Measurements from ENCODE around the gene TUBB4A.
"Not testable (repeated sequence)": the region's sequence is repeated elsewhere in the genome, so short reads cannot be mapped to it uniquely, and the experiment has no call there.

Gene TUBB4A

DNA sequence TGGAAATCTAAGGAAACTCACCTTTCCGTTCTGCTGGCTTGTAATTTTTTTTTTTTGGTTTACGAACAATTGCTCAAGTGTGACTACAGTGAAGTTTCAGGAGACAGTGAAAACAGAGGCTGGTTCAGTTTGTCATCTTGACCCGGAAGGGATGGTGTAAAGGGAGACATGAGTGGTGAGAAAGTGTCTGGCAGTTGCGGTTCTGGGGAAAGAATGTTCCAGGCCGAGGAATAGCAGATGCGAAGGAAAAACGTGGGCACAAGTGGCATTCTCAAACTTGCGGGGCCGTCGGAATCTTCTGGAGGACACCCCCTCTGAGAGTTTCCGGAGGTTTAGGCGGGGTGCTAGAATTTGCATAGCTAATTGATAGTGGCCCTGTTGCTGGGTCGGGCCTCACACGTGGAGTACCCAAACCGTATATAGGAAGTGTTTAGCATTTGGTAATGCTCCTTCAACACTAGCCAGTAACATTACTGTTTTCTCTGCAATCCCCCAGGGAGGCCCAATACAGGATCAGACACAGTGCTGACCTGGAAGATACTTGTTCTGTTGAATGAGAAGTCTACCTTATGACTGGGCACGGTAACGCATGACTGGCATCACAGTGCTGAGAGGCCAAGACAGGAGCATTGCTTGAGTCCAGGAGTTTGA is 25.9 kb upstream of the TUBB4A start:
- DNase-seq (ENCODE audit: low read depth in 1 of 2, low spot score in 1 of 2): no peak

DNA sequence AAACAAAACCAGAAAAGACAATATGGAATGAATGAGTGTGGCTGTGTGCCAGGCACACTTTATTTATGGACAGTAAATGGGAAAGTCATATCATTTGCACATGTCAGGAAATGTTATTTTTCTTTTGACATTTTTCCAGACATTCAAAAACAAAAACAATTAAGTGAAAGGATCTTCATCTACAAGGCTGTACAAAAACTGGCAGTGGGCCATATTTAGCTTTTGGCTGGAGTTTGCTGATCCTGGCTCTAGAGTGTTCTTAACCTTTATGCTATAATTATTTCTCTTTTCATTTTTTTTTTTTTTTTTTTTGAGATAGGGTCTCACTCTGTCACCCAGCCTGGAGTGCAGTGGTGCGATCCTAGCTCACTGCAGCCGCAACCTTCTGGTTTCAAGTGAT is 22.2 kb upstream of the TUBB4A start:
- DNase-seq (ENCODE audit: low read depth in 1 of 2, low spot score in 1 of 2): no peak

DNA sequence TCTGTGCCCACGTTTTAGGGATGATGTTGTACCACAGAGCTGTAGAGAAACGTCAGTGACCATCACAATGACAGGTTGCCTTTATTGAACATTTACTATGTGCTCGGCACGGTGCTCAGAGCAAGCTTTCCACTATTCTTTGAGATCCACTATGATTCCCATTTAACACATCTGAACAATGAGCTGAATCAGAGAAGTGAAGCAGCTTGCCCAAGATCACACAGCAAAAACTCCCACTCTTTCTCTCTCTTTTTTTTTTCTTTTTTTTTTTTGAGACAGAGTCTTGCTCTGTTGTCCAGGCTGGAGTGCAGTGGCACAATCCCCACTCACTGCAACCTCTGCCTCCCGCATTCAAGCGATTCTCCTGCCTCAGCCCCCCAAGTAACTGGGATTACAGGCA is 20.6 kb upstream of the TUBB4A start:
- DNase-seq (ENCODE audit: low read depth in 1 of 2, low spot score in 1 of 2): no peak

DNA sequence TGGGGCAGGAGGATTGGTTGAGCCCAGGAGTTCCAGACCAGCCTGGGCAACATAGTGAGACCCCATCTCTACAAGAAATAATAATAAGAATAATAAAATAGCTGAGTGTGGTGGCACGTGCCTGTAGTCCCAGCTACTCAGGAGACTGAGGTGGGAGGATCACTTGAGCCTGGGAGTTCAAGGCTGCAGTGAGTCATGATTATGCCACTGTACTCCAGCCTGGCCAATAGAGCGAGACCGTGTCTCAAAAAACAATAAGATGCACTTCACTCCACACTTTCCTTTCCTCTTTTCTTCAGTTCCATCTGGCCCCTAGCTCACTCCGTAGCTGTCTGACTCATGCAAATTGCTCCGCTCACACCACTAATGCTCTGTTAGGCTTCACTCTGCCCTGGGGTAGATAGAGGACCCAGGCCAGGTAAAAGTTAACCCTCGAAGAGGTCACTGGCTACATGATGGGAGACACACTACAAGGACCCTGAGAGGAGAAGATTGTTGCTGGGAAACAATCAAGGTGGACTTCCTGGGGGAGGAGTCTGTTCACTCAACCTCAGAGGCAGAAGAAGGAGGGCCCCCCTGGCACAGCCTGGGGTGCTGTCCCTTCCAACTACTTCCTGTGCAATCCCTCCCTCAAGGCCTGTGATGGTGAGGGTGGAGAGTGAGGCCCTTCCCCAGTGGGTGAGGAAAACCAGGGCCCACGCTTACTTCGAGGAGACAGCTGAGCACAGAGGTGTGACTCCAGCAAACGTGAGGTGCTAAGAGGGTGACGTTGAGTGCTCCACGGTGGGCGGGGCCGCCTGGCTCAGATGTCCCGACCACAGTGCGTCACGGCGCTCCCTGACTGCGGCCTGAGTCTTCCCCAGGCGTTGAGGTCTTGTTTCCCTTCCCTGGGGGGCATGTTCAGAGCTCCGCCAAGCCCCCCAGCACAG is 19.9 kb upstream of the TUBB4A start:
- DNase-seq (ENCODE audit: low read depth in 1 of 2, low spot score in 1 of 2): no peak

- no peak for DNase-seq (ENCODE audit: low read depth in 1 of 2, low spot score in 1 of 2)
These were observed 17.2 kb upstream of the TUBB4A start for GRCh38 chr19:6519289-6519688.

DNA sequence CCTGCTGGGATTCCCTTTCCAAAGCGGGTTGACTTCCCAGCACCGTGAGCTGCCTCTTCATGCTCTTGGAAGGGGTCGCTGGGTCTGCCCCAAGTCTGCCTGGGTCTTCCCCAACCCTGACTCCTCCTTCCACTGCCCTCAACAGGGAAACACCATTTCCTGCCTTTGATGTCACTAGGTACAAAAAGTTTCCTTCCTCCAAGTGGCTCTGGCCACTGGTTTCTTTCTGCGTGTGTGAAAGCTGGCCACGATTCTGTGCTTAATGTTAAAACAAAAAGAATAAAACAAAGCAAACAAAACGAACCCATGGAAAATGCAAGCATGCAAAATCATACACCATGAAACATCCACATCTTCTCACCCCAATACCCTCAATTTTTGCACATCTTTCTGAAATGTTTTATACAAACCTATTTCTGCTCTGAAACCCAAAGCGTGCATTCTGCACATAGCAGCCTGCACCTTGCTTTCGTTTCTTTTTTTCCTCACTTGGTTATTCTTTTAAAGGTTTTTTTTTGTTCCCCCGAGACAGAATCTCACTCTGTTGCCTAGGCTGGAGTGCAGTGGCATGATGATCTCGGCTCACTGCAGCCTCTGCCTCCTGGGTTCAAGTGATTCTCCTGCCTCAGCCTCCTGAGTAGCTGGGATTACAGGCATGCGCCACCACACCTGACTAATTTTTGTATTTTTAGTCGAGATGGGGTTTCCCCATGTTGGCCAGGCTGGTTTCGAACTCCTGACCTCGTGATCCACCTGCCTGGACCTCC is 16.2 kb upstream of the TUBB4A start:
- no peak for DNase-seq (ENCODE audit: low read depth in 1 of 2, low spot score in 1 of 2)

GRCh38 chr19:6516659-6517291 is 14.7 kb upstream of the TUBB4A start:
- DNase-seq (ENCODE audit: low read depth in 1 of 2, low spot score in 1 of 2): peak; percentile 88 to 91

GRCh38 chr19:6516018-6516658 is 14.0 kb upstream of the TUBB4A start:
- peak in 1 of 2 donors; percentile 67 for DNase-seq (ENCODE audit: low read depth in 1 of 2, low spot score in 1 of 2)

DNA sequence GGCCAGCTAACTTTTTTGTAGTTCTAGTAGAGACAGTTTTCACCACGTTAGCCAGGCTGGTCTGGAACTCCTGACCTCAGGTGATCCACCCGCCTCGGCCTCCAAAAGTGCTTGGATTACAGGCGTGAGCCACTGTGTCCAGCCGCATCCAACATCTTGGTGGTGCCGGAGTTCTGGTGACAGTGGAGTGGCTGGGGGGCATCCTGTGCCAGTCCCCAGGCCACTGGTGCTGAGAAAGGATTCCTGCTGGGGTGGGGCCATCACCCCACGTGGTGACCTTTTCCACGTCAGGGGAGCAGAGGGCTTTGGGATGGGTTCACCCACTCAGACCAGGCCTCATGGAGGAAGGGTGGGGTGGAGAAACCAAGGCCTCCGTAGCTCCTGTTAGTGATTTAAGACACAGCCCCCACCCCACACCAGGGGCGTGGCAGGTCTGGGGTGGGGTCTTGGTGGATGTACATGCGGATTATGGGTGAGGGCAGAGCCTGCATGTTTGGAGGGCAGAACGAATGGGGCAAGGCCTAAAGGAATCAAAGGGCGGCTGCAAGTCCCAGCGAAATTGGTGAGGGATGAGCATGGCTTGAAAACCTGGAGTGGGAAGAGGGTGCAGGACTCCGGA is 12.9 kb upstream of the TUBB4A start:
- DNase-seq (ENCODE audit: low read depth in 1 of 2, low spot score in 1 of 2): no peak

DNA sequence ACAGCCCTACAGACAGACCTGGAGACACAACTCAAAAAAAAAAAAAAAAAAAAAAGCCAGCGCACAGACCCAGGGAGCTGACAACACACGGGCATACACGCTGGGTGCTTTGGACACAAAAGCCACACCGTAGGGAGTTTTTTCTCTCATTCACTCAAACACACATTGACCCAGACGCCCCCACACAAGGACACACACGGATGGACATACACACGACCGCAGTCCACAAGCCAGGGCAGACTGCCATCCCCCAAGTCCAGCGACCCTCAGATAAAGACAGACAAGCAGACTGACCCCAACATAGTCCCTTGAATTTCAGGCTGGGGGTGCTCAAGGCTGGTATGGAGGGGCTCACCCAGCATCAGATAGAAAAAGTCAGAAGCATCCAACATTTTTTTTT is 12.0 kb upstream of the TUBB4A start:
- DNase-seq (ENCODE audit: low read depth in 1 of 2, low spot score in 1 of 2): no peak

- no peak for DNase-seq (ENCODE audit: low read depth in 1 of 2, low spot score in 1 of 2)
These were observed 8.5 kb upstream of the TUBB4A start for GRCh38 chr19:6510618-6511017.

GRCh38 chr19:6509118-6509971 is 7.2 kb upstream of the TUBB4A start:
- DNase-seq (ENCODE audit: low read depth in 1 of 2, low spot score in 1 of 2): no peak

GRCh38 chr19:6508028-6508771 is 6.1 kb upstream of the TUBB4A start:
- DNase-seq (ENCODE audit: low read depth in 1 of 2, low spot score in 1 of 2): not testable (repeated sequence)

GRCh38 chr19:6503407-6504201 is 1.5 kb upstream of the TUBB4A start:
- DNase-seq (ENCODE audit: low read depth in 1 of 2, low spot score in 1 of 2): no peak

- DNase-seq (ENCODE audit: low read depth in 1 of 2, low spot score in 1 of 2): no peak
These were observed 1.0 kb downstream of the TUBB4A start for GRCh38 chr19:6500837-6501739.

- DNase-seq (ENCODE audit: low read depth in 1 of 2, low spot score in 1 of 2): no peak
These were observed 2.9 kb downstream of the TUBB4A start for GRCh38 chr19:6499052-6499790.
